GM23338 (cell line): Measurements from ENCODE around the gene ZNF737. TPM values are rescaled to one million over a fixed set of nuclear protein-coding genes. Genes with fewer than 3 reads are reported as not detected.

Source experiments
- ATAC-seq: fragments of 200-7000 bp; cut with Tn5 transposase; 3 replicates; pipeline ENCODE4 v1.9.1; 2020
- DNase-seq: peaks from one replicate; pipeline ENCODE4 v3.0.0-alpha.2; 2015; ENCODE audit warnings: low spot score
- H2AFZ ChIP-seq: fragments of 200-600 bp; sonication (generic); 2 replicates; pipeline ENCODE4 v1.8.0; 2016; ENCODE audit warnings: antibody characterized with exemption, mild to moderate bottlenecking, moderate library complexity
- H3F3A ChIP-seq: fragments of 200-600 bp; sonication (generic); replicated peaks from 2 replicates; pipeline ENCODE4 v1.8.0; 2017; ENCODE audit warnings: antibody characterized with exemption, mixed run types, low read depth
- H3K27ac ChIP-seq: fragments of 200-600 bp; sonication (generic); 2 replicates; pipeline ENCODE4 v1.6.1; 2016; ENCODE audit warnings: low read depth
- H3K27me3 ChIP-seq: fragments of 200-600 bp; sonication (generic); 2 replicates; pipeline ENCODE4 v1.8.0; 2016; ENCODE audit warnings: mild to moderate bottlenecking, mixed run types, moderate library complexity; ENCODE audit not compliant: insufficient read depth
- H3K36me3 ChIP-seq: fragments of 200-600 bp; sonication (generic); 2 replicates; pipeline ENCODE4 v1.8.0; 2016; ENCODE audit warnings: mild to moderate bottlenecking; ENCODE audit not compliant: insufficient read depth
- H3K4me1 ChIP-seq: fragments of 200-600 bp; sonication (generic); 2 replicates; pipeline ENCODE4 v1.8.0; 2016; ENCODE audit warnings: mild to moderate bottlenecking, moderate library complexity; ENCODE audit not compliant: insufficient read depth
- H3K4me2 ChIP-seq: fragments of 200-600 bp; sonication (generic); 2 replicates; pipeline ENCODE4 v1.7.1; 2017; ENCODE audit warnings: mixed run types
- H3K4me3 ChIP-seq: fragments of 200-600 bp; sonication (generic); 2 replicates; pipeline ENCODE4 v1.6.1; 2016; ENCODE audit warnings: mixed run types
- H3K79me2 ChIP-seq: fragments of 200-600 bp; sonication (generic); replicated peaks from 2 replicates; pipeline ENCODE4 v1.8.0; 2017; ENCODE audit warnings: mild to moderate bottlenecking; ENCODE audit not compliant: insufficient read depth
- H3K9me2 ChIP-seq: fragments of 200-600 bp; sonication (generic); 2 replicates; pipeline ENCODE4 v1.8.0; 2017; ENCODE audit not compliant: insufficient read depth
- H4K20me1 ChIP-seq: fragments of 200-600 bp; sonication (generic); replicated peaks from 2 replicates; pipeline ENCODE4 v1.8.0; 2017; ENCODE audit warnings: mild to moderate bottlenecking; ENCODE audit not compliant: insufficient read depth
- H3K27ac Mint-ChIP-seq: 2 replicates; pipeline ENCODE4 v1.8.0; 2020; ENCODE audit warnings: inconsistent platforms, mild to moderate bottlenecking, moderate library complexity, mixed read lengths
- H3K27me3 Mint-ChIP-seq: 3 replicates; pipeline ENCODE4 v1.8.0; 2022; ENCODE audit warnings: low read depth, mild to moderate bottlenecking, moderate library complexity, mixed read lengths, inconsistent platforms; ENCODE audit not compliant: insufficient read depth, poor library complexity
- H3K36me3 Mint-ChIP-seq: 3 replicates; pipeline ENCODE4 v1.8.0; 2021; ENCODE audit warnings: low read depth, mild to moderate bottlenecking, inconsistent platforms, moderate library complexity, mixed read lengths
- H3K4me1 Mint-ChIP-seq: 3 replicates; pipeline ENCODE4 v1.8.0; 2020; ENCODE audit warnings: mild to moderate bottlenecking, inconsistent platforms, mixed read lengths
- H3K4me3 Mint-ChIP-seq: 3 replicates; pipeline ENCODE4 v1.8.0; 2021; ENCODE audit warnings: moderate library complexity, mild to moderate bottlenecking, inconsistent platforms, mixed read lengths
- H3K9me3 Mint-ChIP-seq: 3 replicates; pipeline ENCODE4 v1.8.0; 2020; ENCODE audit warnings: moderate library complexity, mild to moderate bottlenecking, inconsistent platforms, mixed read lengths
- CREB1 ChIP-seq: fragments of 250-450 bp; sonication (Bioruptor Pico); IDR thresholded peaks from 2 replicates; pipeline ENCODE4 v1.5.0; 2020; ENCODE audit warnings: low read depth, mild to moderate bottlenecking, moderate library complexity
- EZH2 ChIP-seq: fragments of 200-600 bp; sonication (generic); IDR thresholded peaks from one replicate; pipeline ENCODE4 v1.8.0; 2017; ENCODE audit warnings: antibody characterized with exemption, mild to moderate bottlenecking, low read depth; ENCODE audit not compliant: unreplicated experiment
- EZH2phosphoT487 ChIP-seq: fragments of 200-600 bp; sonication (generic); IDR thresholded peaks from one replicate; pipeline ENCODE4 v1.8.1; 2018; ENCODE audit warnings: antibody characterized with exemption; ENCODE audit not compliant: unreplicated experiment
- JUNB ChIP-seq: IDR thresholded peaks from one replicate; pipeline ENCODE4 v1.6.1; 2016; ENCODE audit warnings: antibody characterized with exemption; ENCODE audit not compliant: unreplicated experiment
- NANOG ChIP-seq: IDR thresholded peaks from 2 replicates; pipeline ENCODE4 v1.6.1; 2016; ENCODE audit warnings: antibody characterized with exemption, borderline replicate concordance
- POLR2AphosphoS5 ChIP-seq: IDR thresholded peaks from 2 replicates; pipeline ENCODE4 v1.6.1; 2016; ENCODE audit warnings: antibody characterized with exemption, low read depth
- STAT1 ChIP-seq: IDR thresholded peaks from one replicate; pipeline ENCODE4 v1.6.1; 2016; ENCODE audit warnings: antibody characterized with exemption; ENCODE audit not compliant: unreplicated experiment
- ZNF114 ChIP-seq: fragments of 250-450 bp; sonication (Bioruptor Pico); IDR thresholded peaks from 2 replicates; pipeline ENCODE4 v1.5.0; 2020; ENCODE audit warnings: mild to moderate bottlenecking, moderate library complexity
- ZNF331 ChIP-seq: fragments of 250-450 bp; sonication (Bioruptor Pico); IDR thresholded peaks from 2 replicates; pipeline ENCODE4 v1.5.0; 2020; ENCODE audit warnings: low read depth, mild to moderate bottlenecking, moderate library complexity
- ZNF462 ChIP-seq: fragments of 250-450 bp; sonication (Bioruptor Pico); IDR thresholded peaks from 2 replicates; pipeline ENCODE4 v1.5.0; 2020; ENCODE audit warnings: mild to moderate bottlenecking, moderate library complexity
- polyA plus RNA-seq: library from polyadenylated mRNA; unstranded; fragments of >200 nt; fragmentation: Nextera tagmentation; extraction: Ambion mirVana; gene quantifications from 2 replicates; pipeline ENCODE4 v1.2.1, GENCODE V29; 2016
- total RNA-seq: library from RNA; depleted of rRNA; stranded (reverse); fragments of >200 nt; shearing (Covaris generic); gene quantifications from 2 replicates; pipeline ENCODE4 v1.2.3, GENCODE V29; 2014
- TF ChIP-seq, protein P1 (sequence below), 2 experiments: fragments of 200-600 bp in 1 of 2; sonication (generic) in 1 of 2; conservative IDR thresholded peaks; 2 replicates each; pipeline versions ENCODE4 v1.5.1 to v1.6.1; 2016 to 2017; ENCODE audit warnings: antibody characterized with exemption in 2 of 2, low read depth in 2 of 2, mild to moderate bottlenecking in 2 of 2, moderate library complexity in 1 of 2
- TF ChIP-seq, protein P2 (sequence below): IDR thresholded peaks from one replicate; pipeline ENCODE4 v1.6.1; 2018; ENCODE audit warnings: antibody characterized with exemption; ENCODE audit not compliant: unreplicated experiment
- TF ChIP-seq, protein P3 (sequence below): IDR thresholded peaks from 2 replicates; pipeline ENCODE4 v1.6.1; 2016; ENCODE audit warnings: antibody characterized with exemption

The ZNF737 gene
- total and polyA plus RNA-seq, 2 experiments from 2014 or later, result 6.9 to 22.5 TPM

DNA sequence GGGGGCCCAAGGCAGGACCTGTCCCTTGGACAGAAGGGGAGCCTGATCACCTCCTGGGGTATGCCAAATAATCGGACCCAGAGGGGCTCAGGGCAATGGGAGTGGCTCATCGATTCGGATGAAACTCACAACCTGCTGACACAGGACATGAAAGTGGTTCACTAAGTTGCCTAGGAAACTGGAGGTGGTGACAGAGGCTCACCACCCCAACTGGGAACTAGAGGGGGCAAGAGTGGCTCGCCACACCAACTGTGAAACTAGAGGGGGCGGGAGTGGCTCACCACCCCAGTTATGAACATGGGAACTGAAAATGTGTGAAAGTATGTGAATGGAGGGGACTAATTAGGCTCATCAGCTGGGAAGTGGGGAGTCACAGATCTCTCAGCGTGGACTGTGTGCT lies 46.3 kb upstream of the ZNF737 start:
- peaks cover 2% of the 10 kb centered on the region for H3K27me3 Mint-ChIP-seq
- H3K9me2 ChIP-seq, result no peaks in the 10 kb centered on the region
- no peak overlapping the region for H3K4me3 ChIP-seq
- no peak overlapping the region for H3K4me3 Mint-ChIP-seq
- no peaks in the 10 kb centered on the region for H3K27me3 ChIP-seq
- no peaks in the 10 kb centered on the region for H3K4me1 ChIP-seq
- H3K27ac ChIP-seq, result no peak overlapping the region
- no peak for DNase-seq
- H3K79me2 ChIP-seq, result no peaks in the 10 kb centered on the region
- no peaks in the 10 kb centered on the region for H3K36me3 ChIP-seq
- H3K9me3 Mint-ChIP-seq, result peaks cover 17% of the 10 kb centered on the region
- no peak overlapping the region for H2AFZ ChIP-seq
- no peak overlapping the region for H3K27ac Mint-ChIP-seq
- H3K36me3 Mint-ChIP-seq, result no peaks in the 10 kb centered on the region
- no peak overlapping the region for H3K4me2 ChIP-seq
- H4K20me1 ChIP-seq, result no peaks in the 10 kb centered on the region
- TF ChIP-seq POLR2AphosphoS5, result no peak
- TF ChIP-seq, protein P1, sequence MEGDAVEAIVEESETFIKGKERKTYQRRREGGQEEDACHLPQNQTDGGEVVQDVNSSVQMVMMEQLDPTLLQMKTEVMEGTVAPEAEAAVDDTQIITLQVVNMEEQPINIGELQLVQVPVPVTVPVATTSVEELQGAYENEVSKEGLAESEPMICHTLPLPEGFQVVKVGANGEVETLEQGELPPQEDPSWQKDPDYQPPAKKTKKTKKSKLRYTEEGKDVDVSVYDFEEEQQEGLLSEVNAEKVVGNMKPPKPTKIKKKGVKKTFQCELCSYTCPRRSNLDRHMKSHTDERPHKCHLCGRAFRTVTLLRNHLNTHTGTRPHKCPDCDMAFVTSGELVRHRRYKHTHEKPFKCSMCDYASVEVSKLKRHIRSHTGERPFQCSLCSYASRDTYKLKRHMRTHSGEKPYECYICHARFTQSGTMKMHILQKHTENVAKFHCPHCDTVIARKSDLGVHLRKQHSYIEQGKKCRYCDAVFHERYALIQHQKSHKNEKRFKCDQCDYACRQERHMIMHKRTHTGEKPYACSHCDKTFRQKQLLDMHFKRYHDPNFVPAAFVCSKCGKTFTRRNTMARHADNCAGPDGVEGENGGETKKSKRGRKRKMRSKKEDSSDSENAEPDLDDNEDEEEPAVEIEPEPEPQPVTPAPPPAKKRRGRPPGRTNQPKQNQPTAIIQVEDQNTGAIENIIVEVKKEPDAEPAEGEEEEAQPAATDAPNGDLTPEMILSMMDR (conservative IDR thresholded peaks at IDR 0.05; ENCODE audit: low read depth in 2 of 2), result no peak
- no peak for TF ChIP-seq ZNF462 (CRISPR knock-in tag)
- TF ChIP-seq ZNF331, result no peak
- no peak for TF ChIP-seq STAT1
- TF ChIP-seq, protein P2, sequence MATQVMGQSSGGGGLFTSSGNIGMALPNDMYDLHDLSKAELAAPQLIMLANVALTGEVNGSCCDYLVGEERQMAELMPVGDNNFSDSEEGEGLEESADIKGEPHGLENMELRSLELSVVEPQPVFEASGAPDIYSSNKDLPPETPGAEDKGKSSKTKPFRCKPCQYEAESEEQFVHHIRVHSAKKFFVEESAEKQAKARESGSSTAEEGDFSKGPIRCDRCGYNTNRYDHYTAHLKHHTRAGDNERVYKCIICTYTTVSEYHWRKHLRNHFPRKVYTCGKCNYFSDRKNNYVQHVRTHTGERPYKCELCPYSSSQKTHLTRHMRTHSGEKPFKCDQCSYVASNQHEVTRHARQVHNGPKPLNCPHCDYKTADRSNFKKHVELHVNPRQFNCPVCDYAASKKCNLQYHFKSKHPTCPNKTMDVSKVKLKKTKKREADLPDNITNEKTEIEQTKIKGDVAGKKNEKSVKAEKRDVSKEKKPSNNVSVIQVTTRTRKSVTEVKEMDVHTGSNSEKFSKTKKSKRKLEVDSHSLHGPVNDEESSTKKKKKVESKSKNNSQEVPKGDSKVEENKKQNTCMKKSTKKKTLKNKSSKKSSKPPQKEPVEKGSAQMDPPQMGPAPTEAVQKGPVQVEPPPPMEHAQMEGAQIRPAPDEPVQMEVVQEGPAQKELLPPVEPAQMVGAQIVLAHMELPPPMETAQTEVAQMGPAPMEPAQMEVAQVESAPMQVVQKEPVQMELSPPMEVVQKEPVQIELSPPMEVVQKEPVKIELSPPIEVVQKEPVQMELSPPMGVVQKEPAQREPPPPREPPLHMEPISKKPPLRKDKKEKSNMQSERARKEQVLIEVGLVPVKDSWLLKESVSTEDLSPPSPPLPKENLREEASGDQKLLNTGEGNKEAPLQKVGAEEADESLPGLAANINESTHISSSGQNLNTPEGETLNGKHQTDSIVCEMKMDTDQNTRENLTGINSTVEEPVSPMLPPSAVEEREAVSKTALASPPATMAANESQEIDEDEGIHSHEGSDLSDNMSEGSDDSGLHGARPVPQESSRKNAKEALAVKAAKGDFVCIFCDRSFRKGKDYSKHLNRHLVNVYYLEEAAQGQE, result no peak
- TF ChIP-seq, protein P3, sequence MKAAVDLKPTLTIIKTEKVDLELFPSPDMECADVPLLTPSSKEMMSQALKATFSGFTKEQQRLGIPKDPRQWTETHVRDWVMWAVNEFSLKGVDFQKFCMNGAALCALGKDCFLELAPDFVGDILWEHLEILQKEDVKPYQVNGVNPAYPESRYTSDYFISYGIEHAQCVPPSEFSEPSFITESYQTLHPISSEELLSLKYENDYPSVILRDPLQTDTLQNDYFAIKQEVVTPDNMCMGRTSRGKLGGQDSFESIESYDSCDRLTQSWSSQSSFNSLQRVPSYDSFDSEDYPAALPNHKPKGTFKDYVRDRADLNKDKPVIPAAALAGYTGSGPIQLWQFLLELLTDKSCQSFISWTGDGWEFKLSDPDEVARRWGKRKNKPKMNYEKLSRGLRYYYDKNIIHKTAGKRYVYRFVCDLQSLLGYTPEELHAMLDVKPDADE, result no peak
- no peak for TF ChIP-seq EZH2
- TF ChIP-seq ZNF114 (CRISPR knock-in tag), result no peak
- TF ChIP-seq EZH2phosphoT487, result no peak
- no peak for TF ChIP-seq CREB1 (CRISPR knock-in tag)
- TF ChIP-seq NANOG, result no peak
- no peak for TF ChIP-seq JUNB
- no peak for ATAC-seq
- peaks cover 5% of the 10 kb centered on the region; the same call in 1 of the 3 replicates for H3K4me1 Mint-ChIP-seq
- no peaks in the 10 kb centered on the region for H3F3A ChIP-seq
